Measurements from ENCODE around the gene GAPVD1.

GAPVD1 gene

DNA sequence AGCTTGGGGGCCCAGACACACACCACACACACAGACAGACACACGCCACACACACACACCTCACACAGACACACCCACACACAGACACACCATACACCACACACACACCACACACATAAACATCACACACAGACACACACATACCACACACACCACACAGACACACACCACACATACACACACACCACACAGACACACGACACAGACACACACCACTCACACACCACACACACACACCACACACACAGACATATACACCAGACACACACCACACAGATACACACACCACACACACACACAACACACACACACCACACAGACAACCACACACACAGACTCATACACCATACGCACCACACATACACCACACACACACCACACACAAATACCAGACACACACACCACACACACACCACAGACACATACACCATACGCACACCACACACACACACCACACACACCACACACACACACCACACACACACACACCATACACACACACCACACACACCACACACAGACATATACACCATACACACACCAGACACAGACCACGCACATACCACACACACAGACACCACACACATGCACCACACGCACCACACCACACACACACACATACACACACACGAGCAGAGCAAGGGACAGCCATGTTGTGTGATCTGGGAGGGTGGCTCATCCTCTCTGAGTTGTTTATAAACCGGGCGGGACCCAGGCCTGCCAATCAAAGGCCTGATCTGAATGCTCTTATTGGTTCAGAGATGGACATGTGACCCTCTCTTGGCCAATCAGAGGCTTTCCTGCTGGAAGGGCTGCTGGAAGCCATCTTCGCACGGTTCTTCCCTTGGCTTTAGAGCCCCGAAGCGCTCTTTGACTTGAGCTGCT is 148.3 kb downstream of the GAPVD1 start:
- TF ChIP-seq, protein P1, sequence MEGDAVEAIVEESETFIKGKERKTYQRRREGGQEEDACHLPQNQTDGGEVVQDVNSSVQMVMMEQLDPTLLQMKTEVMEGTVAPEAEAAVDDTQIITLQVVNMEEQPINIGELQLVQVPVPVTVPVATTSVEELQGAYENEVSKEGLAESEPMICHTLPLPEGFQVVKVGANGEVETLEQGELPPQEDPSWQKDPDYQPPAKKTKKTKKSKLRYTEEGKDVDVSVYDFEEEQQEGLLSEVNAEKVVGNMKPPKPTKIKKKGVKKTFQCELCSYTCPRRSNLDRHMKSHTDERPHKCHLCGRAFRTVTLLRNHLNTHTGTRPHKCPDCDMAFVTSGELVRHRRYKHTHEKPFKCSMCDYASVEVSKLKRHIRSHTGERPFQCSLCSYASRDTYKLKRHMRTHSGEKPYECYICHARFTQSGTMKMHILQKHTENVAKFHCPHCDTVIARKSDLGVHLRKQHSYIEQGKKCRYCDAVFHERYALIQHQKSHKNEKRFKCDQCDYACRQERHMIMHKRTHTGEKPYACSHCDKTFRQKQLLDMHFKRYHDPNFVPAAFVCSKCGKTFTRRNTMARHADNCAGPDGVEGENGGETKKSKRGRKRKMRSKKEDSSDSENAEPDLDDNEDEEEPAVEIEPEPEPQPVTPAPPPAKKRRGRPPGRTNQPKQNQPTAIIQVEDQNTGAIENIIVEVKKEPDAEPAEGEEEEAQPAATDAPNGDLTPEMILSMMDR (IDR thresholded peaks at IDR 0.05), result no peak

DNA sequence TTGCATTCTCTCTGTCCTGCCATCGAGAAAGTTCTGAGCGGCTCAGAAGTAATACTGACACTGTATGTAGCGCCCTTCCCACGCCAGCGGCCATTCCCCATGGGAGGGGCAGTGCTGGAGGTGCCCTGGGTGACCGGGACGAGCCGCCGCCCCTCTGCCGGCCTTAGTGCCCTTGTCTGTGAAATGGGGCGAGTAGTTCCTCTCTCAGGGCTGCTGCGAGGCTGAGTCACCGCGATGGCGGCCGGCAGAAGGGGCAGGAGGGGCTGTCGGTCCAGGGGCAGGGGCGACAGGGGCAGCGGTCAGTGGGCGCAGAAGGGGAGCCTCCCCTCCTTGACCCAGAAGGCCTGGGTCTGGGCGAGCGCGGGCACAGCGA is 148.9 kb downstream of the GAPVD1 start:
- TF ChIP-seq, protein P1 (IDR thresholded peaks at IDR 0.05), result no peak

DNA sequence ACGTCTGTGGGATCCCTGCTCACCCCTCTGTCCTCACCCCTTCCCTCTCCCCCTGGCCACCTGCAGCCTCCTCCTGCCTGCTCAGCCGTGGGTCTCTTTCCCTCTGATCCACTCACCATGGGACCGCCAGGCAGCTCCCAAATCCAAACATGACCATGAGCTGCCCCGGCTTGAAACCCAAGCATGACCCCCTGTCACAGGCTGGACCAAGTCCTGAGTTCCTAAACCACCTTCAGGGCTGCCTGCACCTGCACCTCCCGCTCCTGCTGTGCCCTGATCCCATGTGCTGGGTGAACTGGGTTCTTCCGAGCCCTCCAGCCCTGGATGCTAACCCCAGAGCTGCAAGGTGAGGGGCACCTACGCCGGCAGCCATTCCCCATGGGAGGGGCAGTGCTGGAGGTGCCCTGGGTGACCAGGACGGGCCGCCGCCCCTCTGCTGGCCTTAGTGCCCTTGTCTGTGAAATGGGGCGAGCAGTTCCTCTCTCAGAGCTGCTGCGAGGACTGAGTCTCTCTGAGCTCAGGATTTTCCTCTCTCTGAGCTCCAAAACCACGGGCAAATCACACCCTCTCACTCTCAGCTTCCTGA is 149.6 kb downstream of the GAPVD1 start:
- TF ChIP-seq, protein P1 (IDR thresholded peaks at IDR 0.05), result no peak

DNA sequence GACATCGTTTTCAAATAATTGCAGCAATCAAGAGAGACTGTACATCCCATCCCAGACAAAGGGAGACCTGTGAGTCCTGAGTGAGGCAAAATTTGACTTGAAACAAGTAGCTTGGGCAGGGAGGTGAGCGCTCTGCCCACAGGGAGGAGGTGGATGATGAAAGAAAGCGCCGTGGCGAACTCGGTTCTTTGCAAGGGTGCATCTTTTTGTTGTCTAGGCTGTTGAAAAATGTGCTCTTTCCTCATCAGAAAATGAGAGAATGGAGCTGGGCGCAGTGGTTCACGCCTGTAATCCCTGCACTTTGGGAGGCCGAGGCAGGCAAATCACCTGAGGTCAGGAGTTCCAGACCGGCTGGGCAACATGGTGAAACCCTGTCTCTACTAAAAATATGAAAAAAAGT is 150.5 kb downstream of the GAPVD1 start:
- TF ChIP-seq, protein P1 (IDR thresholded peaks at IDR 0.05), result no peak

DNA sequence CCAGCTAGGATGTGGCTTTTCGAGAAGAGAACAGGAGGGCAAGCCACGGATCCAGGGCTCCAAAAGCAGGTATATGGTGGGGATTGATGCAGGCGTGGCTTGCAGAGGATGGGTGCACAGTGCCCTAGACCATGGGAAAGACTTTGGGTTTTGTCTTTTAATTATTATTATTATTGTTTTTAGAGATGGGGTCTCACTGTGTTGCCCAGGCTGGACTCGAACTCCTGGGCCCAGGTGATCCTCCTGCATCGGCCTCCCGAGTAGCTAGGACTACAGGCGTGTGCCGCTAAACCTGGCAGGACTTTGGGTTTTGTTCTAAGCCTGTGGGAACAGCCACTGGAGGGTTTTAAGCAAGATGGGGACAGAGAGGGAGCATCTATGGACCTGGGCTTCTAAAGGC is 152.0 kb downstream of the GAPVD1 start:
- TF ChIP-seq, protein P1 (IDR thresholded peaks at IDR 0.05), result no peak

DNA sequence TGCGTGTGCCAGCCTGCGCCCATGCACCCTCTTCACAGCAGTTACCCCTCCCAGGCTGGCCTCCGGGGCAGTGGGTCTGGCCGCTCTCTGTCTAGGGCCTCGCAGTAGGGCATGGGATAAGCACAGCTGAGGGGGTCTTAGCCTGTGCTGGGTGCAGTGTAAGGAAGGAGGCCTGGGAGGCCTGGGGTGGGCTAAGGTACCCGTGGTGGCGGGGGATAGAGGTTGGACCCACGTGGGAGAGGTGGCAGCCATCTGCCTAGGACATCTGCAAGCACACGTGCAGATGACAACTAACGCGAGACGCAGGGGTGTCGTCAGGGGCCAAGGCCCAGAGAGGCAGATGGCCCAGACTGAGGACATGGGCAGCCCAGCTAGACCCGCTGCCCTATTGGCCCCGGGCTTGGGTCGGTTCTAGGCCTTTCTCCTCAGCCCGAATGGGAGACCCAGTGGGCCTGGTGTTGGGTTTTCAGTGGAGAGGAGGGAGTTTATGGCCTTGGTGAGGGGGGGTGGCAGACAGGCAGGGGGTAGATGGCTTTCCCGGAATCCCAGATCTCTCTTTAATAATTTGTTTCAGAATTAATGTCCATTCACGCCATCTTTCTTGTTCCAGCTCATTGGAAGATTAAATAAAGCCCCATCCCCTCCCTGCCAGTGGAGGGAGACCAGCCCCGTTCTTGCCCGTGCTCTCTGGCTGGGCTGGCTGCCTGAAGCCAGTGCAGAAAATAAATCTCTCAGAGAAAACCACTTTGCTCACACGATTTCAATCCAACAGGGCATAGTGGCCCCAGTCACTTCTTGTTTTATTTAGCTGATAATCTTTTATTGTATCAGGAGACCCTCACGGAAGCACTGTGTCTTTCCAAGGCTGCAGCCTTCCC is 154.2 kb downstream of the GAPVD1 start:
- TF ChIP-seq, protein P1 (IDR thresholded peaks at IDR 0.05), result no peak

DNA sequence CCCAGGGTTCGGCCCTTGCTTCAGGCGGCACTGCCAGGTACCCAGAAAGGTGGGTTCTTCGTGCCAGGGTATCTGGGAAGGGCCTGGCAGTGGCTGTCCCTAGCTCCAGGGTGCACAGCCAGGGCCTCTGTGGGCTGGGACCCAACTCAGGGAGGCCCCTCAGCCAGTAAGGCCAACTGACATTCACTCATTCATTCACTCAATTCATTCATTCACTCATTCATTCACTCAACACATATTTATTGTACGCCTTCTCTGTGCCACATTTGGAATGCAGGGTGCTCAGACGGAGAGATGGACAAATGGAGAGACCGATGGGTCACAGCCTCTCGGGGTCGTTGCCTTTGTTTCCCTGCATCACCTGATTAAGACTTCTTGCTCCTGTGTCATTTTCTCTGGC is 154.9 kb downstream of the GAPVD1 start:
- TF ChIP-seq, protein P1 (IDR thresholded peaks at IDR 0.05), result no peak

Measured in LNCAP (cell line).